RWPE1 (cell line): ENCODE results near the gene FAM181A.
A peak's percentile ranks its signal among the peaks of the same experiment; 100 is the strongest.

Source experiments
- CTCF ChIA-PET: fragments of 350-600 bp; sonication (Branson Sonifier 250); formaldehyde crosslinking; extraction: SDS; loops from one replicate; lab custom pipeline; 2021; lab: Yijun Ruan, JAX
- POLR2A ChIA-PET: fragments of 400-600 bp; formaldehyde crosslinking; extraction: SDS; loops from one replicate; lab custom pipeline; 2020; ENCODE audit warnings: antibody characterized with exemption; ENCODE audit not compliant: low non-redundant PET; lab: Yijun Ruan, JAX
- DNase-seq: peaks from one replicate; pipeline ENCODE4 v3.0.0; 2012; ENCODE audit warnings: low spot score
- H3K27ac ChIP-seq: fragments of 450-650 bp; 2 replicates; pipeline ENCODE4 v1.5.1; 2017
- CTCF ChIP-seq: fragments of 450-650 bp; conservative IDR thresholded peaks from 2 replicates; pipeline ENCODE4 v1.5.1; 2017; ENCODE audit warnings: low read depth, mild to moderate bottlenecking

FAM181A gene

GRCh38 chr14:93939304-93940229, 12.4 kb downstream of the FAM181A start:
- POLR2A ChIA-PET: interaction anchor here (1.4 kb wide), 1 partner anchor 62 kb away, joined by 3 read pairs; no protein-coding TSS in a partner anchor
- peak; percentile 71 for DNase-seq
- peak; percentile 70 for TF ChIP-seq CTCF
- peak overlapping the region; percentile 88; the same call in 1 of the 2 replicates for H3K27ac ChIP-seq
- CTCF ChIA-PET: interaction anchor here (0.6 to 3.1 kb wide), 19 partner anchors 9 to 1557 kb away, joined by 3 to 39 read pairs (median 5); partner anchors contain the start of gene CCDC197

- TF ChIP-seq CTCF: no peak
- H3K27ac ChIP-seq: peak overlapping the region; percentile 88
- ChIA-PET CTCF (interaction anchor here (0.6 to 3.1 kb wide), 15 partner anchors 9 to 1556 kb away, joined by 3 to 39 read pairs (median 6); partner anchors contain the start of gene CCDC197), POLR2A (no interaction called here)
- DNase-seq: no peak
Measured at GRCh38 chr14:93940437-93940836, 13.3 kb downstream of the FAM181A start.

- no peak for TF ChIP-seq CTCF
- CTCF ChIA-PET: interaction anchor here (1.1 to 3.1 kb wide), 2 partner anchors 8 to 59 kb away, joined by 3 to 39 read pairs; no protein-coding TSS in a partner anchor
- DNase-seq: peak; percentile 81
Measured at GRCh38 chr14:93941293-93941910, 14.3 kb downstream of the FAM181A start.

GRCh38 chr14:93943052-93943451, 15.9 kb downstream of the FAM181A start:
- ChIA-PET CTCF (interaction anchor here (0.7 kb wide), 1 partner anchor 58 kb away, joined by 3 read pairs; no protein-coding TSS in a partner anchor), POLR2A (no interaction called here)
- TF ChIP-seq CTCF: no peak
- DNase-seq: no peak
- H3K27ac ChIP-seq: no peak overlapping the region

More at GRCh38 chr14:93941293-93941910, 14.3 kb downstream of the FAM181A start:
- H3K27ac ChIP-seq: peak overlapping the region; percentile 88
- POLR2A ChIA-PET: interaction anchor here (0.6 kb wide), 1 partner anchor 19 kb away, joined by 3 read pairs; no protein-coding TSS in a partner anchor

- no peak for DNase-seq
- ChIA-PET CTCF (no interaction called here), POLR2A (no interaction called here)
- TF ChIP-seq CTCF: no peak
- H3K27ac ChIP-seq: no peak overlapping the region
Measured at GRCh38 chr14:93943930-93944329, 16.8 kb downstream of the FAM181A start.
